Measurements from ENCODE around the gene FRMD4A. TPM values are rescaled to one million over a fixed set of nuclear protein-coding genes. Genes with fewer than 3 reads are reported as not detected.

Gene FRMD4A
- total and polyA plus RNA-seq, 2 of the 4 experiments (the other 2 are of a cell fraction) = 30.3 to 68.8 TPM

- no peak overlapping the region for H3K9ac ChIP-seq (ENCODE audit: low read depth, low read length)
- no peak overlapping the region for H2BK15ac ChIP-seq (ENCODE audit: low read depth, low read length)
- BruUV-seq (replicated peaks) = no TSS peak
- H4K20me1 ChIP-seq (ENCODE audit: insufficient read depth, low read length) = no peaks in the 10 kb centered on the region
- no peaks in the 10 kb centered on the region for H3K36me3 ChIP-seq (ENCODE audit: control insufficient read depth, insufficient read depth, low read length)
- POLR2A ChIA-PET (ENCODE audit: unreplicated experiment) = no interaction called here
- no peak overlapping the region for H3K4me3 ChIP-seq (ENCODE audit: insufficient read depth, low read depth, low read length)
- dilution Hi-C loops (cut with HindIII; ENCODE audit: low sequenced_read_pairs, unreplicated experiment) (no loop called here), in situ Hi-C loops (cut with MboI; ENCODE audit: low sequenced_read_pairs) (no loop called here), intact Hi-C loops (cut with micrococcal nuclease) (no loop called here)
- H3K9me1 ChIP-seq (ENCODE audit: insufficient read depth, low read length) = no peaks in the 10 kb centered on the region
- no peak overlapping the region for H3K56ac ChIP-seq (ENCODE audit: extremely low read depth, insufficient read depth, low read length)
- DNase-seq (no peak), ATAC-seq (ENCODE audit: low read depth) (no peak)
- peaks cover 3% of the 10 kb centered on the region for H3K9me3 ChIP-seq (ENCODE audit: control insufficient read depth, insufficient read depth, low read length)
- CTCF ChIA-PET = interaction anchor here (0.6 to 0.9 kb wide), 2 partner anchors 11 to 442 kb away, joined by 3 read pairs; no protein-coding TSS in a partner anchor
- H3K27me3 ChIP-seq (ENCODE audit: control insufficient read depth, insufficient read depth, low read length) = peaks cover 3% of the 10 kb centered on the region; the same call in 1 of the 2 replicates
- no peak overlapping the region for H3K4ac ChIP-seq (ENCODE audit: low read depth, low read length)
- H2BK5ac ChIP-seq (ENCODE audit: low read depth, low read length, poor library complexity, severe bottlenecking) = no peak overlapping the region
- H3K27ac ChIP-seq (ENCODE audit: insufficient read depth, low read length) = no peak overlapping the region
- no peak overlapping the region for H2AK9ac ChIP-seq (replicated peaks; ENCODE audit: low read depth, low read length, poor library complexity)
- H3K79me1 ChIP-seq (ENCODE audit: low read depth in 1 of 2, low read length in 2 of 2) = no peaks in the 10 kb centered on the region
- peaks cover 1% of the 10 kb centered on the region; the same call in 1 of the 2 replicates for H3K4me1 ChIP-seq (ENCODE audit: control insufficient read depth, insufficient read depth, low read length)
- H3K23ac ChIP-seq (ENCODE audit: low read depth, low read length) = no peak overlapping the region
- H2AK5ac ChIP-seq (ENCODE audit: low read depth, low read length) = no peak overlapping the region
- no peak overlapping the region for H4K91ac ChIP-seq (ENCODE audit: insufficient read depth, low read depth, low read length)
- no peak overlapping the region for H2AFZ ChIP-seq (replicated peaks; ENCODE audit: low read length, poor library complexity)
- H2BK120ac ChIP-seq (ENCODE audit: low read depth, low read length) = no peak overlapping the region
- no peak overlapping the region for H4K8ac ChIP-seq (ENCODE audit: low read depth in 2 of 2, low read length in 2 of 2)
- H3K14ac ChIP-seq (replicated peaks; ENCODE audit: low read depth, low read length) = no peak overlapping the region
- H3K18ac ChIP-seq (ENCODE audit: low read depth, low read length) = no peak overlapping the region
- H4K5ac ChIP-seq (ENCODE audit: low read depth, low read length) = no peak overlapping the region
- no peak for TF ChIP-seq CTCF (conservative IDR thresholded peaks at IDR 0.05; ENCODE audit: low read depth, low read length)
- no peak for TF ChIP-seq MAFK (IDR thresholded peaks at IDR 0.05; ENCODE audit: low read depth, low read length)
- no peak for TF ChIP-seq RCOR1 (IDR thresholded peaks at IDR 0.05; ENCODE audit: insufficient replicate concordance, low read length)
- TF ChIP-seq ELK1 (IDR thresholded peaks at IDR 0.05; ENCODE audit: borderline replicate concordance, low read depth, low read length) = no peak
- TF ChIP-seq POLR2A (IDR thresholded peaks at IDR 0.05; ENCODE audit: low read depth, low read length) = no peak
- TF ChIP-seq RAD21 (IDR thresholded peaks at IDR 0.05; ENCODE audit: low read length) = no peak
- TF ChIP-seq BHLHE40 (IDR thresholded peaks at IDR 0.05; ENCODE audit: low read depth, low read length) = no peak
- TF ChIP-seq RFX5 (IDR thresholded peaks at IDR 0.05; ENCODE audit: low read depth, low read length) = no peak
- no peak for TF ChIP-seq FOS (IDR thresholded peaks at IDR 0.05; ENCODE audit: low read depth, low read length)
- TF ChIP-seq SMC3 (IDR thresholded peaks at IDR 0.05; ENCODE audit: low read depth, low read length) = no peak
- TF ChIP-seq CHD1 (IDR thresholded peaks at IDR 0.05; ENCODE audit: low read depth, low read length) = no peak
- no peak for TF ChIP-seq MAZ (IDR thresholded peaks at IDR 0.05; ENCODE audit: borderline replicate concordance, low read depth, low read length)
- no peak for TF ChIP-seq CEBPB (IDR thresholded peaks at IDR 0.05; ENCODE audit: low read depth, low read length)
- no peak for TF ChIP-seq USF2 (IDR thresholded peaks at IDR 0.05; ENCODE audit: low read depth, low read length)
- TF ChIP-seq NFE2L2 (IDR thresholded peaks at IDR 0.05; ENCODE audit: low read depth, low read length) = no peak
- TF ChIP-seq MXI1 (IDR thresholded peaks at IDR 0.05; ENCODE audit: borderline replicate concordance, low read depth, low read length) = no peak
- no peak overlapping the region for H2BK20ac ChIP-seq (ENCODE audit: low read depth, low read length)
- H3K4me2 ChIP-seq (ENCODE audit: low read depth, low read length) = no peak overlapping the region
- WGBS, 2 experiments (ENCODE audit: extremely low coverage in 2 of 2, insufficient read length in 1 of 2) = 95% methylated on average over 7 of the region's 14 CpGs; no CpG with 5 or more reads in 1 of the 2 experiments
These were observed 199.3 kb downstream of the FRMD4A start for GRCh38 chr10:14131261-14131960.

All from IMR-90 (cell line).